HCT116 (cell line): Measurements from ENCODE around the gene IGDCC3.

ENCODE experiments used
- ATF3 ChIP-seq: IDR thresholded peaks from 2 replicates; pipeline ENCODE4 v1.6.1; 2012
- CBX3 ChIP-seq: IDR thresholded peaks from 2 replicates; pipeline ENCODE4 v1.6.1; 2012; ENCODE audit warnings: low read depth
- CTCF ChIP-seq, 3 experiments: fragments of 200-600 bp in 1 of 3; sonication (generic) in 1 of 3; IDR thresholded peaks in 2 of 3; conservative IDR thresholded peaks in 1 of 3; 2 replicates each; pipeline ENCODE4 v1.5.1; 2012 to 2017; ENCODE audit warnings: low read depth in 2 of 3, low read length in 2 of 3, antibody characterized with exemption in 1 of 3, borderline replicate concordance in 1 of 3, control low read depth in 1 of 3, mild to moderate bottlenecking in 1 of 3, mixed read lengths in 1 of 3, mixed run types in 1 of 3, moderate library complexity in 1 of 3; ENCODE audit not compliant: insufficient read depth in 1 of 3
- EZH2 ChIP-seq: fragments of 200-600 bp; sonication (generic); IDR thresholded peaks from 2 replicates; pipeline ENCODE4 v1.6.1; 2017; ENCODE audit warnings: antibody characterized with exemption, mixed run types
- MAX ChIP-seq: IDR thresholded peaks from 2 replicates; pipeline ENCODE4 v1.6.1; 2012
- POLR2A ChIP-seq: IDR thresholded peaks from 2 replicates; pipeline ENCODE4 v1.7.0; 2011; ENCODE audit warnings: borderline replicate concordance; ENCODE audit not compliant: insufficient read depth, insufficient read length; ENCODE audit errors: extremely low read depth
- POLR2AphosphoS5 ChIP-seq: IDR thresholded peaks from 2 replicates; pipeline ENCODE4 v1.6.1; 2011; ENCODE audit warnings: mild to moderate bottlenecking, low read depth, low read length, moderate library complexity
- REST ChIP-seq: IDR thresholded peaks from 2 replicates; pipeline ENCODE4 v1.6.1; 2012; ENCODE audit warnings: low read depth
- SRF ChIP-seq: IDR thresholded peaks from 2 replicates; pipeline ENCODE4 v1.6.1; 2012; ENCODE audit warnings: low read depth
- TCF7L2 ChIP-seq: IDR thresholded peaks from 2 replicates; pipeline ENCODE4 v1.7.0; 2011; ENCODE audit warnings: borderline replicate concordance, inconsistent platforms; ENCODE audit not compliant: insufficient read depth, insufficient read length; ENCODE audit errors: extremely low read depth
- YY1 ChIP-seq: IDR thresholded peaks from 2 replicates; pipeline ENCODE4 v1.6.1; 2011; ENCODE audit warnings: low read length, low read depth, moderate library complexity, mild to moderate bottlenecking; ENCODE audit not compliant: insufficient replicate concordance; ENCODE audit errors: extremely low read depth
- ZBTB33 ChIP-seq: IDR thresholded peaks from 2 replicates; pipeline ENCODE4 v1.6.1; 2011; ENCODE audit warnings: mild to moderate bottlenecking, low read length, moderate library complexity; ENCODE audit not compliant: insufficient replicate concordance; ENCODE audit errors: extremely low read depth
- ZFX ChIP-seq: fragments of 450-650 bp; IDR thresholded peaks from 2 replicates; pipeline ENCODE4 v1.6.1; 2017
- ZNF274 ChIP-seq: fragments of 200-500 bp; sonication (Bioruptor generic); IDR thresholded peaks from 2 replicates; pipeline ENCODE4 v1.6.1; 2014; ENCODE audit warnings: mild to moderate bottlenecking, low read depth, low read length, inconsistent platforms

- TF ChIP-seq CTCF (IDR thresholded peaks at IDR 0.05 in 2 of 3, conservative IDR thresholded peaks at IDR 0.05 in 1 of 3; ENCODE audit: borderline replicate concordance in 1 of 3, insufficient read depth in 1 of 3, low read depth in 2 of 3, low read length in 2 of 3) (no peak), ATF3 (no peak), POLR2AphosphoS5 (no peak), ZBTB33 (no peak), POLR2A (no peak), CBX3 (no peak), EZH2 (no peak), TCF7L2 (no peak), REST (no peak), YY1 (no peak), MAX (no peak), ZNF274 (no peak), ZFX (no peak), SRF (no peak)
Measured at GRCh38 chr15:65329984-65330735, 47.6 kb downstream of the IGDCC3 start.
